ENCODE measurements around the gene ZNF888.
"Not testable (repeated sequence)": the region's sequence is repeated elsewhere in the genome, so short reads cannot be mapped to it uniquely, and the experiment has no call there.

ZNF888 gene

DNA sequence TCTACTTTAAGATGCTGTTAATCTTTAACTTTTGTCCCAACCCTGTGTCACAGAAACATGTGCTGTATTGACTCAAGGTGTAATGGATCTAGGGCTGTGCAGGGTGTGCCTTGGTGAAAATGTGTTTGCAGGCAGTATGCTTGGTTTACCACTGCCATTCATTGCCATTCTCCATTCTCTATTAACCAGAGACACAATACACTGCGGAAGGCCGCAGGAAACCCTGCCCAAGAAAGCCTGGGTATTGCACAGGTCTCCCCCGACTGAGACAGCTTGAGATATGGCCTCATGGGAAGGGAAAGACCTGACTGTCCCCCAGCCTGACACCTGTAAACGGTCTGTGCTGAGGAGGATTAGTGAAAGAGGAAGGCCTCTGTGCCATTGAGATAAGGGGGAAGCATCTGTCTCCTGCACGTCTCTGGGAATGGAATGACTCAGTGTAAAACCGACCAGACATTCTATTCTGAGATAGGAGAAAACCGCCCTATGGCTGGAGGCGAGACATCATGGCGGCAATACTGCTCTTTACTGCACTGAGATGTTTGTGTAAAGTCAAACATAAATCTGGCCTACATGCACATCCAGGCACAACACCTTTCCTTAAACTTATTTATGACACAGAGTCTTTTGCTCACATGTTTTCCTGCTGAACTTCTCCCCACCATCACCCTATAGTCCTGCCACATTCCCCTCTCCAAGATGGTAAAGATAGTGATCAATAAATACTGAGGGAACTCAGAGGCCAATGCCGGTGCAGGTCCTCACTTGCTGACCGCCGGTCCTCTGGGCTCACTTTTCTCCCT lies 13.1 kb upstream of the ZNF888 start:
- Histone ChIP-seq H3K27ac (peak overlapping the region in 10 of 11 experiments; percentile 46 to 82 (median 70); a peak in 19 of 22 replicates), H4K20me1 (no peaks in the 10 kb centered on the region), H3K36me3 (peaks cover 18 to 71% (median 59%) of the 10 kb centered on the region in 11 experiments), H3K27me3 (no peaks in the 10 kb centered on the region), H3K4me2 (peak overlapping the region; percentile 1 to 81 (median 49); a peak in 19 of 22 replicates), H3K4me3 (0 out of 20 replicates have a peak overlapping the region, but pooled peaks of 1 of the 10 experiments have one; percentile 2), H3K9ac (peak overlapping the region in 7 of 11 experiments; percentile 18 to 54 (median 44); a peak in 10 of 22 replicates), H3K4me1 (peaks cover 28 to 71% (median 58%) of the 10 kb centered on the region in 10 experiments), H3K9me3 (replicated peaks in 1 of 11) (peaks cover 29 to 61% (median 42%) of the 10 kb centered on the region in 11 experiments; a peak in 21 of 22 replicates)
- TF ChIP-seq Cebpa-rat (IDR thresholded peaks at IDR 0.05): no peak

DNA sequence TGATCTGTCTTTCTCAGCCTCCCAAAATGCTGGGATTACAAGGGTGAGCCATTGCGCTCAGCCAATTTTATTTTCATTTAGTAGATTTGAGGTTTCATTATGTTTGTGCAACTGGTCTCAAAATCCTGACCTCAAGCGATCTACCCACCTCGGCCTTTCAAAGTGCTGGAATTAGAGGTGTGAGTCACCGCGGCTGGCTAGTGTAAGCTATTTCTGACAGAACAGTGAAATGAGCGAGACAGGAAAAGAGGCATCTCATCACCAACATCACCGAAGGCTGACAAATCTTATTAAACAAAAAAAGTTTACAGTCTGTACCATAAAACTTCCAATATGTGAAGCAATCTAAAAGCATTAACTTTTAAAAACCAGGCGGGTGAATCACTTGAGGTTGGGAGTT lies 12.2 kb upstream of the ZNF888 start:
- H3K9ac ChIP-seq: peak overlapping the region in 1 of 11 experiments; percentile 5; a peak in 2 of 22 replicates
- H3K36me3 ChIP-seq: peaks cover 18 to 79% (median 62%) of the 10 kb centered on the region in 11 experiments
- peaks cover 29 to 61% (median 42%) of the 10 kb centered on the region in 11 experiments; a peak in 21 of 22 replicates for H3K9me3 ChIP-seq (replicated peaks in 1 of 11)
- H3K27me3 ChIP-seq: no peaks in the 10 kb centered on the region
- H4K20me1 ChIP-seq: no peaks in the 10 kb centered on the region
- no peak for TF ChIP-seq Cebpa-rat (IDR thresholded peaks at IDR 0.05)
- peak overlapping the region in 8 of 11 experiments; percentile 43 to 82 (median 72); a peak in 15 of 22 replicates for H3K27ac ChIP-seq
- peak overlapping the region in 5 of 11 experiments; percentile 49 to 79 (median 75); a peak in 9 of 22 replicates for H3K4me2 ChIP-seq
- peaks cover 20 to 62% (median 50%) of the 10 kb centered on the region in 10 experiments for H3K4me1 ChIP-seq
- peak overlapping the region in 1 of 10 experiments; percentile 14; a peak in 2 of 20 replicates for H3K4me3 ChIP-seq

DNA sequence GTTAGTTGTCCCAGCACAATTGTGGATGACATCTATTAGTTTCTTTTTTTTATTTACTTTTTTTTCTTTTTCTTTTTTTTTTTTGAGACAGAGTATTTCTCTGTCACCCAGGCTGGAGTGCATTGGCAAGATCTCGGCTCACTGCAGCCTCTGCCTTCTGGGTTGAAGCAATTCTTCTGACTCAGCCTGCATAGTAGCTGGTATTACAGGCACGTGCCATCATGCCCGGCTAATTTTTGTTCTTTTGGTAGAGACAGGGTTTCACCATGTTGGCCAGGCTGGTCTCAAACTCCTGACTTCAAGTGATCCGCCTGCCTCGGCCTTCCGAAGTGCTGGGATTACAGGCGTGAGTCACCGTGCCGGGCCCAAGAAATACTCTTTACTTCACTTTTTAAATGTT lies 1.4 kb upstream of the ZNF888 start:
- H3K4me3 ChIP-seq; H3K9me3 ChIP-seq (replicated peaks in 1 of 11); H3K9ac ChIP-seq; H4K20me1 ChIP-seq; H3K27me3 ChIP-seq: not testable (repeated sequence)
- H3K4me2 ChIP-seq: peak overlapping the region in 6 of 11 experiments; percentile 83 to 94 (median 88); a peak in 8 of 22 replicates
- H3K27ac ChIP-seq: peak overlapping the region in 3 of 11 experiments; percentile 5 to 94 (median 92); a peak in 2 of 22 replicates
- H3K4me1 ChIP-seq: peaks cover 19 to 33% (median 27%) of the 10 kb centered on the region in 10 experiments
- H3K36me3 ChIP-seq: peaks cover 22 to 50% (median 38%) of the 10 kb centered on the region in 11 experiments

- peak overlapping the region in 6 of 11 experiments; percentile 92 to 97 (median 94); a peak in 10 of 22 replicates for H3K27ac ChIP-seq
- H3K4me1 ChIP-seq: peaks cover 19 to 33% (median 27%) of the 10 kb centered on the region in 10 experiments
- peaks cover 16 to 43% (median 31%) of the 10 kb centered on the region in 11 experiments for H3K36me3 ChIP-seq
- no peaks in the 10 kb centered on the region; a peak in 1 of 22 replicates for H4K20me1 ChIP-seq
- H3K4me2 ChIP-seq: peak overlapping the region; percentile 46 to 94 (median 86)
- peak overlapping the region; percentile 63 to 86 (median 79); a peak in 19 of 20 replicates for H3K4me3 ChIP-seq
- peaks cover 0 to 7% (median 0%) of the 10 kb centered on the region in 11 experiments; a peak in 1 of 22 replicates for H3K9me3 ChIP-seq (replicated peaks in 1 of 11)
- H3K27me3 ChIP-seq: no peaks in the 10 kb centered on the region
- H3K9ac ChIP-seq: peak overlapping the region in 10 of 11 experiments; percentile 86 to 97 (median 94); a peak in 15 of 22 replicates
- TF ChIP-seq Cebpa-rat (IDR thresholded peaks at IDR 0.05): peak in 1 of 11 experiments; percentile 47; a peak in 1 of 22 replicates
These were observed 758 bp upstream of the ZNF888 start for GRCh38 chr19:52923778-52924593.

DNA sequence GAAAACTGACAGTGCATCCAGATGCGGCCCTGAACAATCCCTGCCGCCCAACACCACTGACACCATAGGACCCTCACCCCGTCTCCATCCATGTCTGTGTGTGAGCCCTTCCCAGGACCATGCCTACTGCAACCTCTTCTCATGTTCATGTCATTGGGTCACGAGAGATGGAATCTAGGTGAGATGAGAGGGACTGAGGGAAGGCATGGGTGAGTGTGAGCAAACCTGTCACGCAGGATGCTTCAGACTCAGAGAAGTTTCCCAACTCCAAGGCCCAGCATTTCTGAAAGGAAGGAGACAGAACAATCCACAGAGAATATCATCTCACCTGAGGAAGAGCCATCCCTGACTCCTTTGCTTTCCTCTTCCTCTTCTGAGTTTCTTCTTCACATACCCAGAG lies 5.7 kb downstream of the ZNF888 start:
- Histone ChIP-seq H3K36me3 (peaks cover 51 to 62% (median 57%) of the 10 kb centered on the region in 11 experiments), H3K9ac (no peak overlapping the region), H4K20me1 (no peaks in the 10 kb centered on the region; a peak in 2 of 22 replicates), H3K4me3 (no peak overlapping the region), H3K9me3 (replicated peaks in 1 of 11) (no peaks in the 10 kb centered on the region), H3K27ac (no peak overlapping the region), H3K4me1 (peaks cover 0 to 16% (median 11%) of the 10 kb centered on the region in 10 experiments; a peak in 17 of 20 replicates), H3K4me2 (no peak overlapping the region), H3K27me3 (no peaks in the 10 kb centered on the region)
- no peak for TF ChIP-seq Cebpa-rat (IDR thresholded peaks at IDR 0.05)

GRCh38 chr19:52910648-52911047 lies 12.6 kb downstream of the ZNF888 start:
- Histone ChIP-seq H3K4me1 (peaks cover 0 to 11% (median 0%) of the 10 kb centered on the region in 10 experiments; a peak in 5 of 20 replicates), H3K27me3 (no peaks in the 10 kb centered on the region), H3K4me3 (no peak overlapping the region), H4K20me1 (no peaks in the 10 kb centered on the region), H3K9ac (no peak overlapping the region), H3K36me3 (peaks cover 62 to 100% (median 89%) of the 10 kb centered on the region in 11 experiments), H3K4me2 (peak overlapping the region in 1 of 11 experiments; percentile 32; a peak in 2 of 22 replicates), H3K27ac (no peak overlapping the region), H3K9me3 (replicated peaks in 1 of 11) (peaks cover 0 to 18% (median 0%) of the 10 kb centered on the region in 11 experiments; a peak in 7 of 22 replicates)
- no peak for TF ChIP-seq Cebpa-rat (IDR thresholded peaks at IDR 0.05)

DNA sequence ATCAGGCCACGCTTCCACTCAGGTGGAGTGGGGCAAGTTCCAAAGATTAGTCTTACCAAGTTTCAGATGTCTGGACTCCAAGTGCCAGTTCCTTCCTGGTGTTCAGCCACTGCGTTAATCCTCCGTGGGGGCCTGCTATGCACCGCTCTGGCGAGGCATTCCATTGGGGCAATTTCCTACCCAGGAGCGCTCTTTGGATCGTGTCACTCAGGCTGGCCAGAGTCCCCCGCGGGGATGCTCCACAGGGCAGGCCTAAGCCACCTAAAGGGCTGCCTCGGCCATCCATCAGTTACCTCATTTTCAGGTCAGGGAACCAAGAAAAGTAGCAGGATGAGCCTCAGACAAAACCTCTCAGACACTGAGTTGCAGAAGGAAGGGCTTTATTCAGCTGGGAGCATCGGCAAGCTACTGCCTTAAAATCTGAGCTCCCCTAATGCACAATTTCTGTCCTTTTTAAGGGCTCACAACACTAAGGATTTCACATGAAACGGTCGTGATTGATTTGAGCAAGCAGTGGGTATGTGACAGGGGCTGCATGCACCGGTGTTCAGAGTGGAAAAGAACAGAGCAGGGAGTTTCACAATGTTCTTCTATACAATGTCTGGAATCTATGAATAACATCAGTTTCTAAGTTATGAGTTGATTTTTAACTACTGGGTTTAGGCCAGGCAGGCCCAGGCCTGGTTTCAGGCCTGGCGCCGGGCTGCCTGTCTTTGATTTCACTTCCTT lies 19.0 kb downstream of the ZNF888 start:
- not testable (repeated sequence) for H3K4me2 ChIP-seq, H3K27ac ChIP-seq, H3K9ac ChIP-seq, H4K20me1 ChIP-seq, H3K4me3 ChIP-seq, H3K4me1 ChIP-seq, H3K27me3 ChIP-seq
- Histone ChIP-seq H3K9me3 (replicated peaks in 1 of 11) (peaks cover 0 to 18% (median 0%) of the 10 kb centered on the region in 11 experiments; a peak in 7 of 22 replicates), H3K36me3 (peaks cover 32 to 45% (median 39%) of the 10 kb centered on the region in 11 experiments)

DNA sequence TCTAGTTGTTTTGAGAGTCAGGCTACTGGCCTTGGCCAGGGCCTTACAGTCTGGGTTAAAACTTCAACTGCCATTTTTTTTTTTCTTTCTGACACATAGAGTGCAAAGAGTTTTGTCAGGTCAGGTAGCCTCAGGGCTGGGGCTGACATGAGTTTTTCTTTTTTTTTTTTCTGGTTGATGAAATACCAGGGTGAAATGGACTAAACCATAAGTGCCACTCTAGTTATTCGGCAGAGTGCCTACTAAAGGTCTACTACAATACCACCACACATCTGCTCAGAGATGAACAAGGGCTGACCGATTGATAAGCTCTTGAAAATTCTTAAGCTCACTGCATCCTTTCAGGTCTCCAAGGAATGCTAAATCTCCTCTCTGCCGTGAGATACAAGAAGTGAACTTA lies 21.4 kb downstream of the ZNF888 start:
- H3K27ac ChIP-seq: no peak overlapping the region
- no peak overlapping the region for H3K4me3 ChIP-seq
- peaks cover 6 to 16% (median 9%) of the 10 kb centered on the region in 10 experiments; a peak in 19 of 20 replicates for H3K4me1 ChIP-seq
- no peak overlapping the region for H3K9ac ChIP-seq
- H4K20me1 ChIP-seq: no peaks in the 10 kb centered on the region
- TF ChIP-seq Cebpa-rat (IDR thresholded peaks at IDR 0.05): no peak
- peaks cover 10 to 23% (median 16%) of the 10 kb centered on the region in 11 experiments for H3K36me3 ChIP-seq
- H3K27me3 ChIP-seq: no peaks in the 10 kb centered on the region
- no peak overlapping the region for H3K4me2 ChIP-seq
- H3K9me3 ChIP-seq (replicated peaks in 1 of 11): peaks cover 0 to 12% (median 0%) of the 10 kb centered on the region in 11 experiments; a peak in 5 of 22 replicates

DNA sequence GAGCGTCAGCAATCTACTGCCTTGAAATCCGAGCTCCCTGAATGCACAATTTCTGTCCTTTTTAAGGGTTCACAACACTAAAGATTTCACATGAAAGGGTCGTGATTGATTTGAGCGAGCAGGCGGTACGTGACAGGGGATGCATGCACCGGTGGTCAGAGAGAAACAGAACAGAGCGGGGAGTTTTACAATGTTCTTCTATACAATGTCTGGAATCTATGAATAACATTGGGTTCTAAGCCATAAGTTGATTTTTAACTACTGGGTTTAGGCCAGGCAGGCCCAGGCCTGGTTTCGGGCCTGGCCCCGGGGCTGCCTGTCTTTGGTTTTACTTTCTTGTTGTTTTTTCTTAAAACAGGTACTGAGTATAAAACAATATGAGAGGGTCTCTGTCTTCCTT lies 24.6 kb downstream of the ZNF888 start:
- Histone ChIP-seq H4K20me1 (peaks cover 0 to 16% (median 0%) of the 10 kb centered on the region in 11 experiments; a peak in 5 of 22 replicates), H3K9ac (peak overlapping the region in 4 of 11 experiments; percentile 12 to 95 (median 91); a peak in 2 of 22 replicates), H3K4me1 (peaks cover 16 to 27% (median 21%) of the 10 kb centered on the region in 10 experiments; a peak in 19 of 20 replicates), H3K27ac (peak overlapping the region in 2 of 11 experiments; percentile 26 to 93; a peak in 1 of 22 replicates), H3K36me3 (peaks cover 19 to 23% (median 20%) of the 10 kb centered on the region in 11 experiments), H3K9me3 (replicated peaks in 1 of 11) (0 out of 22 replicates have a peak, but pooled peaks cover 0 to 11% (median 0%) of the 10 kb centered on the region in 11 experiments), H3K4me2 (peak overlapping the region in 7 of 11 experiments; percentile 57 to 94 (median 65); a peak in 11 of 22 replicates)
- not testable (repeated sequence) for H3K27me3 ChIP-seq, H3K4me3 ChIP-seq

Data from BLaER1 treated with 17β-estradiol and CSF1 and Interleukin-3, amounts not matched to agents 10 nM and 100 nM (cell line).